ENCODE results near the gene NUP35.

NUP35 gene, protein sequence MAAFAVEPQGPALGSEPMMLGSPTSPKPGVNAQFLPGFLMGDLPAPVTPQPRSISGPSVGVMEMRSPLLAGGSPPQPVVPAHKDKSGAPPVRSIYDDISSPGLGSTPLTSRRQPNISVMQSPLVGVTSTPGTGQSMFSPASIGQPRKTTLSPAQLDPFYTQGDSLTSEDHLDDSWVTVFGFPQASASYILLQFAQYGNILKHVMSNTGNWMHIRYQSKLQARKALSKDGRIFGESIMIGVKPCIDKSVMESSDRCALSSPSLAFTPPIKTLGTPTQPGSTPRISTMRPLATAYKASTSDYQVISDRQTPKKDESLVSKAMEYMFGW

DNA sequence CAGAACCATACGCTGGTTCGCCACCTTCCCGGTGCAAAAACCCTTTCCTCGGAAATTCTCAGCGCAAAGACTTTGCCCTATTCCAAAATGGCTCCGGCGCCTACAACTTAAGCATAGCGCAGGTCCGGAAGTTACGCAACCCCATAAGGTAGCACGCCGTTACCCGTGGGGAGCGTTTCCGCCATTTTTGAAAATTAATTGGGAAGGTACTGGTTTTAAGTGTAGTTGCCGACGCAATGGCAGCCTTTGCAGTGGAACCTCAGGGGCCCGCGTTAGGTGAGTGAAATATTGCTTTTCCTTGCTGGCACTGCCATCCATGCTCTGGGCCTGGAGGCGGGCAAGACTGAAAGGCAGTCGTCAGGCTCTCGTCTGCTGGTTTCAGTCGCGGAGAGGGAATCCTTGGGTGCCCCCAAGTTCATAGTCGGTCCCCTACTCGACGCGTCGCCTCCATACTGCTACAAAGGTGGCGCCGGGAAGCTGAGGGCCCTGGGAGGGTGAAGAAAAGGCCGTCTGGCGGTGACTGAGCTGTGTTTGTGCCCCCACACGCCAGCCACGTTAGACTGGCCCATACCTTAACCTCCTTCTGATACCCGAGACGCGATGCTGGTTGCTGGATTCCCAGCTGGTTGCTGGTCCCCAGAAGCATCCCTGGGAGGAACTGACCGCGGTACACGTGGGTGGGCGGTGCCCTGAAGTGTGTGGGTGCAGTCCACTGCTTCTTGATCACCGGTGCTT, at the start of gene NUP35:
TSS of gene NUP35 (plus strand) at position 222 of the 735 bp plus-strand sequence. CDS start at position 237, 15 bp downstream.
- DNase-seq (ENCODE audit: low spot score): peak; percentile 91

DNA sequence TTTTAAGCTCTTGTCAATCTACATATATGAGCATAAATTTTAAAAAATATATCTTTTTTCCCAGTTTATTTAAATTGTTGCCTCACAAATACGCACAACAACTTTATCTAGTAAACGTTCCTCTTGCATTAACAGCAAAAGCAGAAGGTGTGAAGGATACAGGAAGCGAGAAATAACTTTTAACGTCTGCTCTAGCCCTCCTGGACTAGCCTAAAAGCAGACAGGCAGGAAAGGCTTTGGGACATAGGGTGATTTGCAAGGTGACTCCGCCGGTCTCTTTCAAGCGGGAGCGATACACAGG, 46.1 kb upstream of the NUP35 start:
- DNase-seq (ENCODE audit: low spot score): peak; percentile 66

DNA sequence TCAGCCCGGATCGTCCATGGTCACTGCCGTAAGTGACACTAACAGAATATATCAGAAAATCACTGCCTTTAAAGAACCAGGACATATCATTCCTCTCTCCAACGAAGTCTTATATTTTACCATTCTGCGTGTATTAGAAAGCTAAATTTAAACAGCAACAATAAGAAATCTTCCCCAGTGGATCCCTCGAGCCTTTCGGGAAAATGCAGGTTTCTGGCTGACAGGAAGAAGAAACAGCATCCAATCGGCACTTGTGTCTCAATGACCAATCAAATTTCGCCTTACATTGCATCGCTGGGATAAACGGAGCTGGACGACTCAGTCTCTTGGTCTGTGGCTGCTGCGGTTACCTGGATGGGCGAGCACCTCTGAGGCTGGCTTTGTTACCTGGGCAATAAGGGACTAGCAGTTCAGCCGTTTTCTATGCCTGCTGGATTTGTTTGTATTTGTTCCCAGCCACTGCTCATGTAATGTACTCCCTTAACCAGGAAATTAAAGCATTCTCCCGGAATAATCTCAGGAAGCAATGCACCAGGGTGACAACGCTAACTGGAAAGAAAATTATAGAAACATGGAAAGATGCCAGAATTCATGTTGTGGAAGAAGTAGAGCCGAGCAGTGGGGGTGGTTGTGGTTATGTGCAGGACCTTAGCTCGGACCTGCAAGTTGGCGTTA, 45.6 kb upstream of the NUP35 start, which contains the start of gene DUSP19:
TSS of gene DUSP19 (plus strand) at position 284 of the 675 bp plus-strand sequence. CDS start at position 471, 187 bp downstream.
- peak; percentile 92 for DNase-seq (ENCODE audit: low spot score)

DNA sequence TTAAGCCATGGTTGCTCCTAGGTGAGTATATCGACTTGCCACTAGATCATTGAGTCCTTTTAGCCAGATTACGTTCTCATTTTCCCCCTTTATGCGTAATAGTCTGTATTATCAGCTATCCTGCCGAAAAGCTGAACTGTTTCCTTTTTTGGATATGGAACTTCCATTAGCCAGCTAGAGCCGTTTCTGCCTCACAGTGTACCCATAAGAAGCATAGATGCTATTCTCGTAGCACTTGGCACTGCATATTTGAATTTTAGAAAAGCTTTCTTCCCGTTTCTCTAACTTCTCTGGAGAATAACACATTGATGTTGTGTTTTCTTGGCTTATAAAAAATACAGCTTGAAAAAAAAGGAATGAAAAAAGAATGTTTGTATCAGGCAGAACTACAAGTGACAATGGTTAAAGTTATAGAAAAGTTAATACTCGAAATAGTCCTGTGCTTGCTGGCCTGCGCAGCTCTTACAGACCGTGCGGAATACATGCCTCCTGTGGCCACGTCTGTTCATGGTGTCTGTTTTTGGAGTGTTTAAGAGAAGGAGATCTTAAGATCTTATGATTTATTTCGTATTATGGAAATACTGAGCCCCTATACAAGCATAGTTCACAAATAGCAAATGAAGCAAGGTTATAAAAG, 45.0 kb upstream of the NUP35 start:
- DNase-seq (ENCODE audit: low spot score): no peak

DNA sequence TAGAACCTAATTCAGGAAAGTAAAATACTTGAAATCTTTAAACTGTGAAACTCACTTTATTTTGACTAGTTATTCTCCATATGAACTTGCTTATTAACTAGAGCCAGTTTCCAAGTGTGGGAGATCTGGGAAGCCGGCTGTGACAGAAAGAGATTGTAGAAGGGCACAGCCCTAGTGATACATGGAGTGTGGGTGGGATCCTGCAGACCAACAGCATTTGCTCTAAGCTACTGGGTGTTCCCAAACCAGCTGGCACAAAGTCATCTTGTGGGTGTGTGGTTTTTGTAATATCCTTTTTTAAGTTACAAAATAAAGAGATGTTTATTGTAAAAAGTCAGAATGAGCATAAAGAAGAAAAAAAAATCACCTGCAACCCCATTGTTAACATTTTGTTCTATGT, 42.3 kb upstream of the NUP35 start:
- DNase-seq (ENCODE audit: low spot score): no peak

DNA sequence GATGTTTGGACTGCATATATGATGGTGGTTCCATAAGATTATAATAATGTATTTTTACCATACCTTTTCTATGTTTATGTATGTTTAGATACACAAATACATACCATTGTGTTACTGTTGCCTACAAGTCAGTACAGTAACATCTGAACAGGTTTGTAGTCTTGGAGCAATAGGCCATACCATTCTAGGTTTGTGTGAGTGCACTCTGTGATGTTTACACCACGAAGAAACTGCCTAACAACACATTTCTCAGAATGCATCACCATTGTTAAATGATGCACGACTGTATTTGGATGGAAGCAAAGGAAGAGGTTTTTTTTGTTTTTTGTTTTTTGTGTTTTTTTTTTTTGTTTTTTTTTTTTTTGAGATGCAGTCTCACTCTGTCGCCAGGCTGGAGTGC, 36.2 kb upstream of the NUP35 start:
- DNase-seq (ENCODE audit: low spot score): no peak

DNA sequence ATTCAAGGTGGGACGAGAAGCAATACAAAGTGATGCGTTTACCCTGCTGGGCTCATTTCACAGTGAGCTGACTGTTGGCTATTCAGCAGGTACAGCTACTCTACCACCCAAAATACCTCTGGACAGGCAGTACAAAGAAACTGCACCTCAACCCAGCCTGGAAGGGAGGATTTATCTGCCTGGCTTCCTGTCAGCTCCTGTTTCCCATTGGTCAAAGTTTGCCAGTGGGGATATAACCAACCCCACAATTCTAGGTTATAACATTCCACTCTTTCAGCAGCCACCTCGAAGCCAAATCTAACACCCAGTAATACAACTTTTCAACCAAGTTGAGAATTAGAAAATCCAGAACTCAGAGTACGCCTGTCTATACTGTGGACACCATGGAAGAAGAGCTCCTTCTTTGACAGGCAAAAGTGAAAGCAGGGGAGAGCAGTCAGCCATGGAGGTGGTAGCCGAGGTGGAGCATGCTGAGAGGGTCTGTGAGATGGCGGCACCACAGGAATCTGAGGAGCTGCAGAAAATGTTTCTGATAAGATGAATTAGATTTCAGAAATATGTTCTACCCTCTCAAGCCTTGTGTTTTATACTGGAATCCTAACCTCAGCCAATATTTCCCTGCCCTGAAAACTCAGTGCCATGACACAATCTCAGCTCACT, 34.9 kb upstream of the NUP35 start:
- no peak for DNase-seq (ENCODE audit: low spot score)

DNA sequence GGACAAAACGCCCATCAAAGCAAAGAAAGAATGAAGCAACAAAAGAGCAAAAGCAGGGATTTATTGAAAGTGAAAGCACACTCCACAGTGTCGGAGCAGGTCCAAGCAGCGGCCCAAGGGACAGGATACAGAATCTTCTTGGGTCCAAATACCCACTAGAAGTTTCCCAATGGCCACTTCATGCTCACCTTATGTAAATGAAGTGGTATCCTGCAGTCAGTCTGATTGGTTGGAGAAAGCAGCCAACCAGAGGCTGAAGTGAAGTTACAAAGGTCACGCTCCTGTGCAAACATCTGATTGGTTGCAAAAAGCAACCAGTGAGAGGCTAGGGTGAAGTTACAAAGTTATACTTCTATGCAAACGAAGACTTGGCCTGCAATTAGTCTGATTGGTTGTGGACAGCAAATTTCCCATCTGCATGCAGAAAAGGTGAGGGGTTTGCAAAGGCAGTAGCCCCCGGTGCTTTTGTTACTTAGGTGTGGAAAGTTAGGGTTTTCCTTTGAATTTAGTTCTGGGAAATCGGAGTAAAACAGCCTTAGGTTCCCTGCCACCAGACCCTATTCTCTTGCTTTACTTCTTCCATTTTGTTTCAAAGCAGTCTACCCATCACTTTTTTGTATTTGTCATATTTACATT, 32.8 kb upstream of the NUP35 start:
- no peak for DNase-seq (ENCODE audit: low spot score)

DNA sequence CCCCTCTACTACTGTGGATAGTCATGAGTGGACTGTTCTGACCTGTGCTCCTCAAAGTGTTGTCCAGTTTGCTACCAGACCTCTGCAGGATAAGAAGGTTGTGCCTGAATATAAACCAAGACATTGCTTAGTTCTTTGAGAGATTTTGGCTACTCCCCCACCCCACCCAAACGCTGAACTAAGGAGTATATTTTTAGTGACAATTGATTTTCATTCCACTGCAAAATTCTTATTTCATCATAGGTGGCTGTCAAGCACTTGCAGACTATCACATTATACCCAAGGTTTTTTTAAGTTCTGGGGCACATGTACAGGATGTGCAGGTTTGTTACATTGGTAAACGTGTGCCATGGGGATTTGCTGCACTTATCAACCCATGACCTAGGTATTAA, 32.3 kb upstream of the NUP35 start:
- DNase-seq (ENCODE audit: low spot score): no peak

DNA sequence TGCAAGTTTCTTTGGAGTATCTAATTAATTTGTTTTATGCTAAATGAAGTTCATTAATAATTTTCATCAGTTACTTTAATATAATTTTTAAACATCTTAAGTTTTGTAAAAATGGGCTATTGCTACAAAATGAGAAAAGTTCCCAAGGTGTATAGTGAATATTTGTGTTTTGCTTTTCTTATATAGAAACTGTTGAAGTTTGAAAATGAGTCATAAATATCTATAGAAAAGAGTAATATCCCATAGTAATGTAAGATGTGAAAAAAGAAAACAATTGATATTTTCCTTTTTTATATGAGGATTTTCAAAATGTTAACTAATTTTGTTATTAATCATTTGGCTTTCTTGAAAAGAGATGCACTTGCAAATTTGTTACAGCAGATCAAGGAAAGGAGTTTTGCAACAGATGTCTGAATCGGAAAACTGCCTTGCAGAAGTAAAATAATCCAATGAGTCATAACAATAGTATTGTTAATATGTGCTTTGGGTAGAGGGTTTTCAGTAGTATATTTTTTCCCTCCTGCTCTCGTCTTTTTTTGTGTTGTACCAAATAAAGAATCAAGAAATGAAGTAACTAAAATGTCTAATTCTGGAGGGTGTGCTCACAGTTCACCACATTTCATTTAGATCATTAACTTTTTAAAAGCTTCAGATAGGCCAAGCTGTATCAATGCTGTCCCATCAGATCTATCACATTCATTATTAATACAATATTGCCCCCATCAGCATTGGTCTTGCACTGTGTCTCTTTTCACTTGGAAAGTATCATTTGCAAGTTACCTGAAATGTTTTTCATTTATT, 30.2 kb upstream of the NUP35 start:
- DNase-seq (ENCODE audit: low spot score): no peak

DNA sequence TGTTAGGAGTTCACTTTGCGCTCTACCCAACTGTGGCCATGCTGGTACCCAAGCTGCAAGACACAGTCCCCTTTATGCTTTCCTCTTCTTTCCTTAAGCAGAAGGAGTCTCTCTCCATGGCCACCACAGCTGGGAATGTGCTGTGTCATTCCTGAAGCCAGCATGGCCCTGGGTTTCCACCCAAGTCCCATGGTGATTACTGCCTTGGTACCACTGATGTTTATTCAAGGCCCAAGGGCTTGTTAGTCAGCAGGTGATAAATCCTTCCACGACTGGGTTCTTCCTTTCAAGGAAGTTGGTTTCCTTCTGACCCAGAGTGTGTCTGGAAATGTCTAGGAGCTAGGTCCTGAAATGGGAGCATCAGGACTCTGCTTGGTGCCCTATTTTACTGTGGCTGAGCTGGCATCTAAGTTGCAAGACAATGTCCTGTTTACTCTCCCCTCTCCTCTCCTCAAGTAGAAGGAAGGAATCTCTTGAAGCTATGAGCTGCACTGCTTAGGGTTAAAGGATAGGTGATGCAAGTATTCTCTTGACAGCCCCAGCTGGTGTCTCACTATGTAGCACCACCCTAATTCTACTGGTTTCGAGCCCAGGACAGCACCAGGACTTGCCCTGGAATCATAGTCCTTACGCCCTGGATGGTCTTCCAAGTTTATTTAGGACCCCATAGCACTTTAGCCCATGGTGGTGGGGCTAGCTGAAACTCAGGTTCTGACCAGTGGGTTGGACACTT, 18.7 kb upstream of the NUP35 start:
- no peak for DNase-seq (ENCODE audit: low spot score)

DNA sequence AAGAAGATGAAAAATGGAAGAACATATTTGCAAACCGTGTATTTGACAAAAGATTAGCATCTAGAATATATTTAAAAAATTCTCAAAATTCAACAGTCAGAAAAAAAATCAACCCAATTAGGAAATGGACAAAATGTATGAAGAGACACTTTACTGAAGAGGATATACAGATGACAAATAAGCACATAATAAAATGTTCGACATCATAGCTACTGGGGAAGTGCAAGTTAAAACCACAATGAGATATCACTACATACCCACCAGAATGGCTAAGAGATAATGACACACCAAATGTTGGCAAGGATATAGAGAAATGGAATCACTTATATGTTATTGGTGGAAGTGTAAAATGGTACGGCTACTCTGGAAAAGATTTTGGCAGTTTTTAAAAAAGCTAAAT, 11.7 kb upstream of the NUP35 start:
- no peak for DNase-seq (ENCODE audit: low spot score)

DNA sequence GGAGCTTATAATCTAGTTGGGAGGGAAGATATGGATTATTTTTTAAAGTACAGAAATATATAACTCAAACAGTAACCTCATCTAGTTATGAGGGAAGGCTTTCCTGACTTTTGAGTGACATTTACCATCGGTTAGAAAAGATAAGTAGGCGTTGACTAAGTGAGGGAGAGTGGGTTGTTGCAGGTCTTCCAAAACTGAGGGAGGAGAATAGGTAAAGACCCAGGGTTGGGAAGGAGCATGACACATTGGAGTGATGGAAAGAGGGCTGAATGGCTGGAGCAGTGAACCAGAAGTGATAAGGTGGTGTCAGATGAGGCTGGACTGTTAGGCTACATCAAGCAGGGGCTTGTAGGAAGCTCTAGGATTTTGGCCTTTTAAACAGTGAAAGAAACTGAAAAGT, 10.6 kb upstream of the NUP35 start:
- no peak for DNase-seq (ENCODE audit: low spot score)

DNA sequence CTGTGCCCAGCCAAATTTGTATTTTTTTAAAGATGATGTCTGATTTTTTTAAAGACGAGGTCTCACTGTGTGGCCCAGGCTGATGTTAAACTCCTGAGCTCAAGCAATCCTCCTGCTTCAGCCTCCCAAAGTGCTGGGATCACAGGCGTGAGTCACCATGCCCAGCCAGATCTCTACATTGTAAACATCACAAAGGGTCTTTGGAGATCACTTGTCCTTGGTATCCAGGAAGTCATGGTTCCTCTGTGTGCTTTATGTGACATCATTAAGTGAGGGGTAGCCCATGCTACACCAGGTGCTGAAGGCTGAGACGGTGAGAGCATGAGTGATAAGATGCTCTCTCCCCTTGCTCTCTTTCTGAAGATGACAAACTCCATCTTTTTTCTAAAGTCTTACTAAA, 7.0 kb upstream of the NUP35 start:
- no peak for DNase-seq (ENCODE audit: low spot score)

DNA sequence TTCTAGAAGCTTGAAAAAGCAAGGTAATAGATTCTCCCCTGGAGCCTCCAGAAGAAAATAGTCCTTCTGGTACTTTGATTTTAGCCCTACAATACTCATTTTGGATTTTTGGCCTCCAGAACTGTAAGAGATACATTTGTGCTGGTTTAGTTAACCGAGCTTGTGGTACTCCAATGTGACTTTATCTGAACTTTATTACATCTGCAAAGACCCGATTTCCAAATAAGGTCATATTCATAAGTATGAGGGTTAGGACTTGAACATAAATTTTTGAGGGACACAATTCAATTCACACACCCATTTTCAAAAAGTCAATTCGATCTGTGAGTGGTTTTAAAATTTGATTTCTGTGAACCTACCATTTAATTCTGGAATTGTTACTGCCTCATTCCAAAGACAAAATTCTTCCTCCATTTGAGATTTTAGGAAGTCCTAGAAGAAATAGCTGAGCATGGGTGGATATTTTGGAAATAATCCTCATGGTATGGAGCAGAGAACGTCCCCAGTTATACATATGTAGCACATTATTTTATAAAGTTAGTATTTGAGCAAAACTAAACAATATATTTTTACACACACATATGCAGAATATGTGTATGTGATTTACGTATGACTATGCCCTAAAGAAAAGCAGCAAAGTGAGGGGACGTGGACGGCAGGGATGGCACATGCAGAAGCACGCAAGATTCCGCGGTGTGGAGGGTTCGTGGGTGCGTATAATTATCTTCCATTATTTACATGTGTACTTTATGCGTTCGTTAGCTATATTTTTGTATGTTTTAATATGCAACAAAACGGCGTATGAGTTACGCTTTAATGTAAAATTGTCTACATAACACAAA, 905 bp upstream of the NUP35 start:
- no peak for DNase-seq (ENCODE audit: low spot score)

DNA sequence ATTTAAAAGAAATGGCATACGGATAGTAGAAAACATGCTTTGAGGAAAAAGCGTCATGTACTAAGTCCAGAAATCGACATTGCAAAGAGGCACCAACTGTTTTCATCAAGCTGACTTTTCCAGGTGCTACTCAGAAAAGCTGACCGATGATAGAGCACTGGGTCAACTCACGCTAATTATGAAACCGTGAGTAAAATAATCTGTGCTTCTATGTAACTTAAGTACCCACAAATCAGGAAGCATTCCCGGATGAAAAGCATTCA, 353 bp upstream of the NUP35 start:
- DNase-seq (ENCODE audit: low spot score): no peak

DNA sequence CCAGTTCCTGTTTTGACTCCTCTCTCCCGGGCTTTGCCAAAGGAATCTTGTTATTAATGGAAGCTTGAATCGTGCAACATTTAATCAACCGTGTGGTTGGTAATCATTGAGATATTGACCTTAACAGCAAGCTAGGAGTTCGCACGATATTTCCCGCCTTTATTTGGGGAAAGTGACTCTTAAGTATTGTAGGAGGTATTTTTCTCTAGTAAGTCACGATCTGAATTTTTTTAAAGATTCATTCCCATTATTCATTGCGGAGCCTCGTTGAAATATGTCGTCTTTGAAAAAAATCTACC, 663 bp downstream of the NUP35 start:
- DNase-seq (ENCODE audit: low spot score): no peak

DNA sequence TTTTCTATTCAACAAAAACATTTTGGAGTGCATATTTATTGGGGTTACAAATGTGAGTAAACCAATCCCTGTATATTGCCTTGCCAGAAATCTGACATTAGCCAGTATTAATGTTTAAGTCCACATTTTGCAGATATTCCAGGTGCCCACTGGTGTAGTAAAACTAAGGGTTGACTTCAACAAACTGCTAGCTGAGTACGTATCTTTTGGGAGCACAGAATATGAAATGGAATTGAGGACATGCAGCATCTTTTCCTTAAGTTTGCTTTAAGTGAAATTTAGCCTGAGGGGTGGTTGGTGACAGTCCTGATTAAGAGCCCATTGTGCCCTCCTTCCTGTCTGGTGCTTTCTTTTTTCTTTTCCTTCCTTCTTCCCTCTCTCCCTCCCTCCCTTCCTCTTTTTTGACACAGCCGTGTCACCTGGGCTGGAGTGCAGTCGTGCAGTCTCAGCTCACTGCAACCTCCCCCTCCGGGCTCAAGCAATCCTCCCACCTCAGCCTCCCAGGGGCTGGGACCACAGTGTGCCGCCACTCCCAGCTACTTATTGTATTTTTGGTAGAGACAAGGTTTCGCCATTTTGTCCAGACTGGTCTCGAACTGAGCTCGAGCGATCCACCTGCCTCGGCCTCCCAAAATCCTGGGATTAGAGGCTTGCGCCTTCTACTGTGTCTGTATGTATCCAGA, 1.6 kb downstream of the NUP35 start:
- DNase-seq (ENCODE audit: low spot score): no peak

DNA sequence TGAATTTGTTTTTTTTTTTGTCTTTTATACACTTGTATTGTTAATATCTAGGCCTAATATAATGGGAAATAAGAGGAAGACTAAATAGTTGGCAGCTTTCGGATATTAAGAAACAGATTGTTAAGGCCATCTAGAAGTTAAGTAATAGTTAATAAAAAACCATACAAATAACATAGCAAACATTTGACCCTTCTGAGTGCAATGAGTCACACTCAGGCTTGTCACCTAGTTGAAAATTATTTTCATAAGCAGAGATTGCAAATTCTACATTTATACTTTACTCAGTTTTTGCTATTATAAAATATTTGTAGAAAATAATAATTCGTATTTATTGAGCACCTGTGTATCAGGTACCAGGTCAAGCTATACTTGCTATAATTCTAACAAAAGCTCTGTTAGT, 2.4 kb downstream of the NUP35 start:
- DNase-seq (ENCODE audit: low spot score): no peak

All from left forelimb (tissue), 1 donor.